Fibroblast of lung (primary cell): ENCODE measurements around the gene UNC5A. TPM values are rescaled to one million over a fixed set of nuclear protein-coding genes. Genes with fewer than 3 reads are reported as not detected.

Experiments used
- DNase-seq, 2 donors: peaks; one replicate each; pipeline versions ENCODE4 v3.0.0 to v3.0.0-alpha.2; 2010; ENCODE audit warnings: low read depth in 2 of 2
- H2AFZ ChIP-seq: 2 replicates; pipeline ENCODE4 v1.5.1; 2012; ENCODE audit warnings: low read length, control low read depth, inconsistent platforms
- H3K27ac ChIP-seq: 2 replicates; pipeline ENCODE4 v1.5.1; 2011; ENCODE audit warnings: low read length, control low read depth; ENCODE audit not compliant: insufficient read depth
- H3K27me3 ChIP-seq: 2 replicates; pipeline ENCODE4 v1.5.1; 2011; ENCODE audit warnings: mild to moderate bottlenecking, low read length; ENCODE audit not compliant: control insufficient read depth, insufficient read depth
- H3K36me3 ChIP-seq: 2 replicates; pipeline ENCODE4 v1.5.1; 2011; ENCODE audit warnings: low read length; ENCODE audit not compliant: control insufficient read depth, insufficient read depth
- H3K4me1 ChIP-seq: 2 replicates; pipeline ENCODE4 v1.5.1; 2011; ENCODE audit warnings: low read length; ENCODE audit not compliant: control insufficient read depth, insufficient read depth; ENCODE audit errors: extremely low read depth
- H3K4me2 ChIP-seq: 2 replicates; pipeline ENCODE4 v1.5.1; 2011; ENCODE audit warnings: low read length, control low read depth; ENCODE audit not compliant: insufficient read depth; ENCODE audit errors: extremely low read depth
- H3K4me3 ChIP-seq, 4 experiments: fragments of 200-600 bp in 1 of 4; sonication (generic) in 1 of 4; replicated peaks in 1 of 4; 2 replicates each; pipeline ENCODE4 v1.5.1; 2011 to 2016; ENCODE audit warnings: low read length in 4 of 4, low read depth in 3 of 4, mild to moderate bottlenecking in 3 of 4, control low read depth in 2 of 4, inconsistent platforms in 1 of 4, mixed read lengths in 1 of 4; ENCODE audit not compliant: insufficient read depth in 1 of 4; ENCODE audit errors: control extremely low read depth in 1 of 4
- H3K79me2 ChIP-seq: 2 replicates; pipeline ENCODE4 v1.5.1; 2012; ENCODE audit warnings: mild to moderate bottlenecking, low read length, inconsistent platforms; ENCODE audit not compliant: control insufficient read depth, insufficient read depth
- H3K9ac ChIP-seq: 2 replicates; pipeline ENCODE4 v1.5.1; 2011; ENCODE audit warnings: mild to moderate bottlenecking, low read length, control low read depth; ENCODE audit not compliant: insufficient read depth
- H3K9me3 ChIP-seq: 2 replicates; pipeline ENCODE4 v1.5.1; 2012; ENCODE audit warnings: low read depth, low read length; ENCODE audit not compliant: control insufficient read depth, insufficient read depth
- H4K20me1 ChIP-seq: 2 replicates; pipeline ENCODE4 v1.5.1; 2011; ENCODE audit warnings: low read length; ENCODE audit not compliant: control insufficient read depth, insufficient read depth; ENCODE audit errors: extremely low read depth
- EZH2 ChIP-seq: IDR thresholded peaks from 2 replicates; pipeline ENCODE4 v1.5.1; 2012; ENCODE audit warnings: low read length, control low read depth, mild to moderate bottlenecking; ENCODE audit errors: missing control alignments
- polyA plus RNA-seq, 2 donors: library from polyadenylated mRNA; depleted of rRNA in 1 of 2; stranded (reverse) in 1 of 2; unstranded in 1 of 2; fragments of >200 nt; gene quantifications; 2 replicates each; pipeline ENCODE4 v1.2.1, GENCODE V29; 2011 to 2012; ENCODE audit warnings: missing spikeins in 1 of 2
- total RNA-seq: library from RNA; depleted of rRNA; stranded (reverse); fragments of >200 nt; gene quantifications from 2 replicates; pipeline ENCODE4 v1.2.1, GENCODE V29; 2014
- TF ChIP-seq, protein P1 (sequence below), 2 donors: IDR thresholded peaks in 1 of 2; conservative IDR thresholded peaks in 1 of 2; 1 replicate in 1 of 2; 2 replicates in 1 of 2; pipeline ENCODE4 v1.5.1; 2011 to 2012; ENCODE audit warnings: low read length in 2 of 2, control low read depth in 1 of 2, inconsistent platforms in 1 of 2, low read depth in 1 of 2, mild to moderate bottlenecking in 1 of 2

Gene UNC5A
- total and polyA plus RNA-seq, 2 donors (not counting 1 experiment from before 2014, with no cell fraction given): not detected

DNA sequence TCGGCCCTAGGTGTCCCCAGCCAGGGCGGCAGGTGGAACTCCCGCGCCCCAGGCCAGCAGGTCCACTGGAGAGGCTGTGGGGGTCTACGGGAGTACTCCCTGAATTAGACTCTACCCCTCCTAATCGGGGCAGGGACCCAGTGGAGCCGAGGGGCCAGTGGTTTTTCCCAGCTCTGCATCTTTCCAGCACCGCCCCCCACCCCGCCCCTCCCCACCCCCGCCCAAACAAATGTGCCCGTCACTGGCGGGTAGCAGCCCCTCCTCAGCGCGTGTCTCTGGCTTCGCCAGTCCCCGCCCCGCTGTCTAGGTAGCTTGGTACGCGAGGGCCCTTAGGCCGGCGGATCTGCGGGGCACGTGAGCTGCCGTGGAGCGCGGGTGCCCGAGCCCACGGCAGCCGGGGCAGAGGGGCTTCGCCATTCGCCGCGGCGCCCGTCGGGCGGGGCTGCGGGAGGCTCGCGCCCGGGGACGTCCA, 7.0 kb downstream of the UNC5A start:
- Histone ChIP-seq H3K4me1 (no peaks in the 10 kb centered on the region), H3K27me3 (peaks cover 24% of the 10 kb centered on the region), H4K20me1 (no peaks in the 10 kb centered on the region), H3K4me2 (no peak overlapping the region), H3K27ac (no peak overlapping the region), H3K4me3 (no peak overlapping the region), H3K36me3 (no peaks in the 10 kb centered on the region), H3K9ac (no peak overlapping the region), H2AFZ (no peak overlapping the region), H3K79me2 (no peaks in the 10 kb centered on the region), H3K9me3 (no peaks in the 10 kb centered on the region)
- TF ChIP-seq, protein P1, sequence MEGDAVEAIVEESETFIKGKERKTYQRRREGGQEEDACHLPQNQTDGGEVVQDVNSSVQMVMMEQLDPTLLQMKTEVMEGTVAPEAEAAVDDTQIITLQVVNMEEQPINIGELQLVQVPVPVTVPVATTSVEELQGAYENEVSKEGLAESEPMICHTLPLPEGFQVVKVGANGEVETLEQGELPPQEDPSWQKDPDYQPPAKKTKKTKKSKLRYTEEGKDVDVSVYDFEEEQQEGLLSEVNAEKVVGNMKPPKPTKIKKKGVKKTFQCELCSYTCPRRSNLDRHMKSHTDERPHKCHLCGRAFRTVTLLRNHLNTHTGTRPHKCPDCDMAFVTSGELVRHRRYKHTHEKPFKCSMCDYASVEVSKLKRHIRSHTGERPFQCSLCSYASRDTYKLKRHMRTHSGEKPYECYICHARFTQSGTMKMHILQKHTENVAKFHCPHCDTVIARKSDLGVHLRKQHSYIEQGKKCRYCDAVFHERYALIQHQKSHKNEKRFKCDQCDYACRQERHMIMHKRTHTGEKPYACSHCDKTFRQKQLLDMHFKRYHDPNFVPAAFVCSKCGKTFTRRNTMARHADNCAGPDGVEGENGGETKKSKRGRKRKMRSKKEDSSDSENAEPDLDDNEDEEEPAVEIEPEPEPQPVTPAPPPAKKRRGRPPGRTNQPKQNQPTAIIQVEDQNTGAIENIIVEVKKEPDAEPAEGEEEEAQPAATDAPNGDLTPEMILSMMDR (conservative IDR thresholded peaks at IDR 0.05 in 1 of 2, IDR thresholded peaks at IDR 0.05 in 1 of 2; ENCODE audit: low read depth in 1 of 2, low read length in 2 of 2): no peak
- no peak for TF ChIP-seq EZH2
- DNase-seq: no peak

DNA sequence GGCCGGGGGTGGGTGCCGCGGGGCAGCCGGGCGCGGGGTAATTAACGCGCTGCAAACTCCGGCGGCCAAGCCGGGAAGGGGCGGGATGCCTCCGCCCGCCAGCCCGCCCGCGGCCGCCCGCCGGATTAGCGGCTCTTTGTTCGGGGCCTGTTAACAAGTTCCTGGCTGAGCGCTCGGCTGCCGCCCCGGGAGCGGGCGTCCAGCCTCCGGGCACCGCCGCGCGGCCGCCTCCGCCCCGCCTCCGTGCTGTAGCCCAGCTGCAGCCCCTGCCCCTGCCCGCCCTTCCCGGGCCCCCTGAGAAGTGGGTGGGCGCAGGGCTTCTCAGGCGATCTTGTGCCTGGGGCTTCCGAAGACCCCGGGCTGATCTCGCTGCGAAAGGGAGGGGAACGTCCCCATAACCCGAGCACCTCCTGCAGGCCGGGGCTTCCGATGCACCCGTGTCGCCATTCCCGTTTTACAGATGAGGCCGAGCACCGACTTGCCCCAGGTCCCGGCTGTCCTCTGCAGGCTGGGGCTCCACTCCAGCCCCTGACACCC, 7.5 kb downstream of the UNC5A start:
- H3K4me2 ChIP-seq: no peak overlapping the region
- no peaks in the 10 kb centered on the region for H4K20me1 ChIP-seq
- H3K9me3 ChIP-seq: no peaks in the 10 kb centered on the region
- peak; percentile 39 for TF ChIP-seq EZH2
- TF ChIP-seq, protein P1 (conservative IDR thresholded peaks at IDR 0.05 in 1 of 2, IDR thresholded peaks at IDR 0.05 in 1 of 2; ENCODE audit: low read depth in 1 of 2, low read length in 2 of 2): peak in 1 of 2 donors; percentile 39
- no peak overlapping the region for H3K27ac ChIP-seq
- H3K36me3 ChIP-seq: no peaks in the 10 kb centered on the region
- no peak overlapping the region for H3K9ac ChIP-seq
- DNase-seq: no peak
- peaks cover 24% of the 10 kb centered on the region for H3K27me3 ChIP-seq
- no peak overlapping the region for H2AFZ ChIP-seq
- H3K4me3 ChIP-seq: peak overlapping the region in 1 of 4 experiments; percentile 27
- H3K79me2 ChIP-seq: no peaks in the 10 kb centered on the region
- no peaks in the 10 kb centered on the region for H3K4me1 ChIP-seq

DNA sequence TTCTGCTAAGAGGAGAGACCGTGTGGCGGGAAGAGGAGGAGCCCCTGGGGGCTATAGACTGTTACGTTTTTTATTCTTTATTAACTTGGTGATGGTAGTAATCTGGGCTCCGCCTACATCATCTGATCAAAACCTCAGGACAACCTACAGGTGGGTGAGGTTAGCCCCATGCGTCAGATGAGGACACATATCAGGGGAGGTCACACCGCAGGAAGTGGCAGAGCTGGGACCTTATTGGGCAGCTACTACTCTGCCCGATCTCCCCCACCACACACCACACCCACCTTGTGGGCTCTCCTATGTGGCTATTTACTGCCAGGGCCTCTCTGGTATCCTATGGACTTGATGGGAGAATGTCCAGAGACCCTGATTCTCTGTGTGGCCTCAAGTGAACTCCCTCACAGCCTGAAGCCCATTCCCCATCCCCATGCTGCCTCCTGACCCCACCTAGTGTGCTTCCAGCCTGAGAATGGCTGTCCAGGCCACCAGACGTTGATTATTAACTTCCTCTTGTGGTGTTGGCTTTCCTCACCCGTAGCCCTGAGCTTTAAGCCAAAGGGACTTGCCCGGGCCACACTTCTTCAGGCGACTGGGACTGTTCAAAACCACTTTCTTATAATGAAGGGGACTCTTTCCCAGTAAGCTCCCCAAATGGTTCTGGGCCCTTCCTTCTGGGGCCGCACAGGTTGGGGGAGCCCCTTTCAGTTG, 8.2 kb downstream of the UNC5A start:
- Histone ChIP-seq H3K36me3 (no peaks in the 10 kb centered on the region), H3K27ac (no peak overlapping the region), H3K27me3 (peaks cover 24% of the 10 kb centered on the region)

More for the DNA sequence above, 8.2 kb downstream of the UNC5A start:
- H4K20me1 ChIP-seq: no peaks in the 10 kb centered on the region
- no peak overlapping the region for H2AFZ ChIP-seq
- no peak for DNase-seq
- H3K9ac ChIP-seq: no peak overlapping the region
- no peaks in the 10 kb centered on the region for H3K4me1 ChIP-seq
- no peaks in the 10 kb centered on the region for H3K79me2 ChIP-seq
- peak; percentile 30 for TF ChIP-seq EZH2
- TF ChIP-seq, protein P1 (conservative IDR thresholded peaks at IDR 0.05 in 1 of 2, IDR thresholded peaks at IDR 0.05 in 1 of 2; ENCODE audit: low read depth in 1 of 2, low read length in 2 of 2): no peak
- H3K4me2 ChIP-seq: no peak overlapping the region
- no peak overlapping the region for H3K4me3 ChIP-seq
- H3K9me3 ChIP-seq: no peaks in the 10 kb centered on the region
